HG03097 (cell line): ENCODE data around the gene ASCC1.

Experiments used
- ATAC-seq: cut with Tn5 transposase; IDR thresholded peaks from one replicate; pipeline ENCODE4 v1.9.1; 2021; ENCODE audit not compliant: unreplicated experiment, low FRiP score

The ASCC1 gene

GRCh38 chr10:72069751-72070526 is 146.1 kb downstream of the ASCC1 start:
- ATAC-seq: no peak

DNA sequence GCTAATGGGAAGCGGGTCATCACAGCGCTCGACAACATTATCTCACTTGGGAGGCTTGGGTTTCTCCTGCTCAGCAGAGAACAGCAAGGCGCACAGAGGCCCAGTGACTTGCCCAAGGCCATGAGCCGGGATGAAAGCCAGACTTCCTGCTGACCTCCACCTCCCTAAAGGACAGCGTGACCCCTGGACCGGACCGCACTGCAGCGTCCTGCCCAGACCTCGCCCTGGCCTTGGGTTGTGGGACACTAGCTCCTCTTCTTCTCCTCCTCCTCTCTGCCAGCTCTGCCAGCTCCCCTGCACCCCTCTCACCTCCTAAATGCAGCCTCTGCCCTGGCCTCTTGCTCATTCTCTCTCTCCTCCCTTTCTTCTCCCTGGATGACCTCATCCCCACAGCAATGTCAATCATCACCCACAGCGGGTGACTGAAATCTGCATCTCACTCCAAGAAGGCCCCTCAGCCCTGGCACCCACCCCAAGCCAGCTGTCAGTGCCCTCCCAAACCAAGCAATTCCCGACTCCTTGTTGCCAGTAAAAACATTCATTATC is 147.1 kb downstream of the ASCC1 start:
- no peak for ATAC-seq

- ATAC-seq: no peak
Observed at GRCh38 chr10:72068126-72068765, 147.8 kb downstream of the ASCC1 start.

DNA sequence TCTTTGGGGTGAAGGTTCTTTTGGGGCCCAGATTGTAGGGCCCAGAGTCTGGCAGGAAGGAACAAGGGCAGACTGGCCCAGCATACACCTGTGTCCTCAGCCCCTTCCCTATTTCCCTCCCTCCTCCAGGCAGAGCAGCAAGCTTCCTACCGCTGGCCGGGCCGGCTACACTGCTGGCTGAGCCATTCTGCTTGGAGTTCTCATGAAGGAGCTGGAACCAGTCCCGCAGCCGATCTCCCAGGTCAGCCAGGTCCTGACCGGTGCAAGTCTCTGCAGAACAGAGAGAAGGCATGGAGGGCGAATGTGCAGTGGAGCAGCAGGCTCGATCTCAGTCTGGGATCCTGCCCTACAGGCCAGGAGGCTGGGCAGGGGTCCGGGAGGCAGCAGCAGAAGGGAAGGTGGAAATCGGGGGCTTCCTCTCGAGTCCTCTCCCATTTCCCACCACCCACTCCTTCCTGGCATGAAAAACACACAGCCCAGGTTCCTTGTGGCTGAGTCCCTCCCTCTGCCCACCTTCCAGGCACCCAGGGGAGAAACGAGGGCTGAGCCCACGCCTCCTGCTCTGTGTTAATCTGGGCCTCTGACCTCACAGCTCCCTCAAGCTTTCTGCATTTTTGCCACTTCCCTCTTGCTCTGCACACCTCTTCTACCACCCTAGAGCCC is 148.5 kb downstream of the ASCC1 start:
- no peak for ATAC-seq

DNA sequence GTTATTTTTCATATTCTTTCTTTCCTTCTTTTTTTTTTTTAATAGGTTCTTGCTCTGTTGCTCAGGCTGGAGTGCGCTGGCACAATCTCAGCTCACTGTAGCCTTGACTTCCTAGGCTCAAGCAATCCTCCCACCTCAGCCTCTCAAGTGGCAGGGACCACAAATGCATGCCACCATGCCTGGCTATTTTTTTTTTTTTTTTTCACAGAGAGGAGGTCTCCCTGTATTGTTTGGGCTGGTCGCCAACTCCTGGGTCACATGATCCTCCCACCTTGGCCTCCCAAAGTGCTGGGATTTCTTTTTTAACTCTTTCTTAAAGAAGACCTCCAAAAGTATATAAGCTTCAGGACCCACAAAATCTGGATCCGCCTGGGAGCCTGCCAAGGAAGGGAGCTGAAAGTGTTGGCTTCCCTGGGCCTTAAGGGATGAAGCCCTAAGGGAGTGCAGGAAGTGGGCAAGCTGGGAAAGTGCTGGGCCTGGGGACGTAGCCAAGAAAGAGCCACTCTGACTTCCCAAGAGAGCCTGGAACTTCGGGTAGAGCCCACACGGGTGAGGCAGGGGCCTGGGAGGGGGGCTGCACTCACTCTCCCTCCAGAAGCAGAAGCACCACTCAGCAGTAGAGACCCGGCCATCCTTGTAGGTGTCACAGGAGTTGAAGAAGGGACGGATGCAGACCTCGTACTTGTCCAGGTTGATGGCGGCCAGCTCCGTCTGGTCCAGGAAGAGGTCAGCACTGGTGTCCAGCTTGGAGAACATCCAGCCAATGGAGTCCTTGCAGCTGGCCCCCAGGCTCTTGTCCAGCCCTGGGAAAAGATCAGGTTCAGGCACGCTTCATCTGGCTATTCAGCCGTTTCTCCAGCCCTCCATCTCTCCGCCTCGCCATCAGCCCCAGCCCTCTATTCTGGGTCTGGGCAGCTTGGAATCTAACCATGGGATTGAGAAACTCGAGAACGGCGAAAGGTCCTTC is 149.5 kb downstream of the ASCC1 start:
- ATAC-seq: no peak

DNA sequence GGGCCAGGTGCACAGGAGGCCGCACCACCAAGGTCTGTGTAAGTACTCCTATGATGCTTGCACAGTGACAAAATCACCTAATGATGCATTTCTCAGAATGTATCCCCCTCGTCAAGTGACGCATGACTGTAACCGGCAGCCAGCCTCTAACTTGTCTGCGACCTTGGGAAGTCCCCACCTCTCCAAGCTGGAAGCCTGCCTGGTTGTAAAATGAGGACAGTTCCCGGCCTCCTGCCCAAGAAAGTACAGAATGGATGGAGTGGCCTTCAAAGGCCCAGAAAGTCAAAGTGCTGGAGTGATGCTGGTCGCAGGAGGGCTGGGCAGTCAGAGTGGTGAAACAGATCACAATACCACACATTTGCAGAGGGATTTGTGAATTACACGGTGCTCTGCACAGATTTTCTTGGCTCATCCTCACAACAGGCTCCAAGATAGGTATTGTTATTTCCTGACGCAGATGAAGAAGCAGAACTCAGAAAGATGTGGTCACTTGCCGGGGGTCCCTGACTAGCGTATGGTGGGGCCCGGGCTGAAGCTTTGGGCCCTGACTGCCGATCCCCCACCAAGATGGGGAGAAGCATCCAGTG is 150.5 kb downstream of the ASCC1 start:
- no peak for ATAC-seq

GRCh38 chr10:72063703-72064391 is 152.2 kb downstream of the ASCC1 start:
- ATAC-seq: no peak

- ATAC-seq: no peak
Observed at GRCh38 chr10:72062832-72063702, 153.0 kb downstream of the ASCC1 start.

DNA sequence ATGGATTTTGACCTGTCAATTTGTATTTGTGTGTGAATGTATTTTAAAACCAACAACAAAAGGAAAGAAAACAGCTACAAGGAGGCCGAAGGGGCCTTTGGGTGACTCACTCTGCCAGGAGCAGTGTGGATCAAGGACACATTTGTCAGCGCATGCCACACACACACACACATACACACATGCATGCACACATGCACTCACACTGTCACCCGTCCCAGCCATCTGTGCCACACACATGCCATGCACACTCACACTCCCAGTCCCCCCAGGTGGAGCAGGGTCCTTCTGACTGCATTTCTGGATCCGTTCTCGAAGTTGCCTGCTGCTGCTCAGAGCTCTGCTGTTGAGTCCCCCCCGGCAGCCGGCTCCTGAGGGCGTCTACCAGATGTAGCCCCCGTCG is 153.7 kb downstream of the ASCC1 start:
- ATAC-seq: no peak

- ATAC-seq: no peak
Observed at GRCh38 chr10:72061930-72062329, 154.1 kb downstream of the ASCC1 start.

DNA sequence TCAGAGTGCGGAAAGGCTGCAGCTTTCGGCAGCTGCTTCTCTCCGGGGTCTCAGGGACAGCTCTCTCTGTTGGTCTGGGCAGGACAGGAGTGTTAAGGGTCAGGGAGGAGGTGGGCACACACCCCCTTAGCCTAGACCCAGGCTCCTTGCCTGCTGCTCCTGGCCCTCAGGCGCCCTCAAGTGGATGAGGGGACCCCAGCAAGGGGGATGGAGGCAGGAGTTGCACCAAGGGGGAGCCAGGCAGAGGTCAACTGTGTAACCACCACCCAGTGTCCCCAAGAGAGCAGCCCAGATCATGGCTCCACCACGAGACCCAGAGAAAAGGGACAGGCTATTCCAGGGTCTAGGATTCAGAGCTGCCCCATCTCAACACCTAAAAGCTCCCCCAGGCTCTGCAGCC is 154.6 kb downstream of the ASCC1 start:
- no peak for ATAC-seq

- no peak for ATAC-seq
Observed at GRCh38 chr10:72059843-72060822, 155.9 kb downstream of the ASCC1 start.

DNA sequence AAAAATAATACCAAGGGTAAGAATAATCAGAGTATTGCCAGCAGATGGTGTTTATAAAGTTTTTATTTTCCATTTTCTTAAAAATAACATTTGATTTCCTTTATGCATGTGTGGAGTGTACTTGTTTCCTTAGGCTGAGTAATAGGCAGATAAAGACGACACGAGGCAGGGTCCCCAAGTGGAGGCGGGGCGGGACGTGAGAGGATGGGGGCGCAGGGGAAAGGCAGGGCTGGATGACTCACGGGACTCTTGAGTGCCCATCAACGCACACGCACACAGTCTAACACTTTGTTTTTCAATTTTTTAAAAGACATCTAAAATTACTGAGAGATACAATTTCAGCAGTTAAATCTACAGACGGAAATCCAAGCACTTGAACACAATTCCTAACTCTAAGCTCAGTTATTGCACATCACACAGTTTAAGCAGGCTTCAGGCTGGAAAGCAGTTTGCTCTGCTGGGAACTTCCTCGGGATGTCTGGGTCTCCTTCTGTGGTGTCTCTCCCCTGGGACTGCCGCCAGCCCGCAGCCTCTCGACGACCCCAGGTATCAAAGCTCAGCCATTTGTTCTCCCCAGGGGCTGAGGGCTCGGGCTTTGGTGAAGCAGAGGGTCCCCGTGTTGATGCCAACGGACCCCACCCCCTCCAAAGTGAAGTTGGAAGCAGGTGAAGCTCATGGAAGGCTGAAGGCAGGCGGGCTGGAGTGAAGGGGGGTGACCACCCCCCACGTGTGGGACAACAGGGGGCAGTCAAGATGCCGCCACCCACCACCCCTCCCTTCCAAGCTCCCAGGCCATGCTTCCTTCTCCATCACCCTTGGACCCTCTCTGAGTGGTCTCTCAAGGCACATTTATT is 156.9 kb downstream of the ASCC1 start:
- no peak for ATAC-seq

GRCh38 chr10:72058347-72058898 is 157.7 kb downstream of the ASCC1 start:
- ATAC-seq: no peak

GRCh38 chr10:72056932-72057751 is 158.9 kb downstream of the ASCC1 start:
- no peak for ATAC-seq
